AG04450 (cell line): Measurements from ENCODE around the gene CHD6. TPM values are rescaled to one million over a fixed set of nuclear protein-coding genes. Genes with fewer than 3 reads are reported as not detected.

ENCODE experiments used
- CTCF ChIA-PET: fragments of 300-600, 350-600 bp; formaldehyde crosslinking; extraction: SDS; loops from one replicate; lab custom pipeline; 2022; ENCODE audit warnings: antibody characterized with exemption, inconsistent platforms; lab: Charles Lee
- POLR2A ChIA-PET: fragments of 350-600 bp; formaldehyde crosslinking; extraction: SDS; loops from one replicate; lab custom pipeline; 2021; ENCODE audit warnings: antibody characterized with exemption, inconsistent platforms; lab: Yijun Ruan, JAX
- DNase-seq: peaks from one replicate; pipeline ENCODE4 v3.0.0-alpha.2; 2011; ENCODE audit warnings: low read depth, low spot score
- H3K27ac ChIP-seq: one replicate; pipeline ENCODE4 v1.5.1; 2012; ENCODE audit warnings: low read depth, low read length, control low read depth
- H3K27me3 ChIP-seq: one replicate; pipeline ENCODE4 v1.6.0; 2012; ENCODE audit warnings: low read length; ENCODE audit not compliant: control insufficient read depth, insufficient read depth
- H3K4me3 ChIP-seq: 2 replicates; pipeline ENCODE4 v1.5.1; 2011; ENCODE audit warnings: mild to moderate bottlenecking, low read depth, low read length, control low read depth
- H3K9me3 ChIP-seq: 2 replicates; pipeline ENCODE4 v1.5.1; 2012; ENCODE audit warnings: low read length; ENCODE audit not compliant: control insufficient read depth, insufficient read depth
- polyA plus RNA-seq: library from polyadenylated mRNA; depleted of rRNA; stranded (reverse); fragments of >200 nt; gene quantifications from 2 replicates; pipeline ENCODE4 v1.2.3, GENCODE V29; 2011
- TF ChIP-seq, protein P1 (sequence below): IDR thresholded peaks from 2 replicates; pipeline ENCODE4 v1.5.1; 2011; ENCODE audit warnings: low read depth, low read length, control low read depth, inconsistent platforms

Gene CHD6
- polyA plus RNA-seq, 1 experiment: 21.7 TPM

DNA sequence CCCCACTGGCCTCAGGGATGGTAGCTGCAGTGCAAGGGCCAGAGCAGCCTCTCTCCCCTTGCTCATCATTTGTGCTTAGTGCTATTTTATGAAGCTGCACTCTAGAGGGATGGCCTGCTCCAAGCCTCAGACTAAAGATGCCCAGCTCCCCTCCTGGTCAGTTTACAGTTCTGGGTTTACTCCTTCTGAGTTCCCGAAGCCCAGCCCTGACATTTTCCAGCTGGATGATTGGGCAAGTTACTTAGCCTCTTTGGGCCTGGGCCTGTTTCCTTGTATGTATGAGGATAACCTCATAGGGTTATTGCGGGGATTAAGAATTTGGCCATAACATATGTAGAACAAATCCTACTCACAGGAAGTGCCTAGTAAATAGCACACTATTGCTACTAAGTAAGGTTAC, 219.8 kb downstream of the CHD6 start:
- Histone ChIP-seq H3K27me3 (no peaks in the 10 kb centered on the region), H3K4me3 (no peak overlapping the region), H3K27ac (peak overlapping the region; percentile 65), H3K9me3 (no peaks in the 10 kb centered on the region)
- TF ChIP-seq, protein P1, sequence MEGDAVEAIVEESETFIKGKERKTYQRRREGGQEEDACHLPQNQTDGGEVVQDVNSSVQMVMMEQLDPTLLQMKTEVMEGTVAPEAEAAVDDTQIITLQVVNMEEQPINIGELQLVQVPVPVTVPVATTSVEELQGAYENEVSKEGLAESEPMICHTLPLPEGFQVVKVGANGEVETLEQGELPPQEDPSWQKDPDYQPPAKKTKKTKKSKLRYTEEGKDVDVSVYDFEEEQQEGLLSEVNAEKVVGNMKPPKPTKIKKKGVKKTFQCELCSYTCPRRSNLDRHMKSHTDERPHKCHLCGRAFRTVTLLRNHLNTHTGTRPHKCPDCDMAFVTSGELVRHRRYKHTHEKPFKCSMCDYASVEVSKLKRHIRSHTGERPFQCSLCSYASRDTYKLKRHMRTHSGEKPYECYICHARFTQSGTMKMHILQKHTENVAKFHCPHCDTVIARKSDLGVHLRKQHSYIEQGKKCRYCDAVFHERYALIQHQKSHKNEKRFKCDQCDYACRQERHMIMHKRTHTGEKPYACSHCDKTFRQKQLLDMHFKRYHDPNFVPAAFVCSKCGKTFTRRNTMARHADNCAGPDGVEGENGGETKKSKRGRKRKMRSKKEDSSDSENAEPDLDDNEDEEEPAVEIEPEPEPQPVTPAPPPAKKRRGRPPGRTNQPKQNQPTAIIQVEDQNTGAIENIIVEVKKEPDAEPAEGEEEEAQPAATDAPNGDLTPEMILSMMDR: peak; percentile 22; the same call in 1 of the 2 replicates
- ChIA-PET POLR2A (interaction anchor here (1.0 to 1.1 kb wide), 2 partner anchors 69 to 260 kb away, joined by 3 read pairs; no protein-coding TSS in a partner anchor), CTCF (interaction anchor here (1.1 to 4.2 kb wide), 6 partner anchors 11 to 435 kb away, joined by 3 to 19 read pairs (median 4); partner anchors contain the start of gene LPIN3)
- peak; percentile 75 for DNase-seq

DNA sequence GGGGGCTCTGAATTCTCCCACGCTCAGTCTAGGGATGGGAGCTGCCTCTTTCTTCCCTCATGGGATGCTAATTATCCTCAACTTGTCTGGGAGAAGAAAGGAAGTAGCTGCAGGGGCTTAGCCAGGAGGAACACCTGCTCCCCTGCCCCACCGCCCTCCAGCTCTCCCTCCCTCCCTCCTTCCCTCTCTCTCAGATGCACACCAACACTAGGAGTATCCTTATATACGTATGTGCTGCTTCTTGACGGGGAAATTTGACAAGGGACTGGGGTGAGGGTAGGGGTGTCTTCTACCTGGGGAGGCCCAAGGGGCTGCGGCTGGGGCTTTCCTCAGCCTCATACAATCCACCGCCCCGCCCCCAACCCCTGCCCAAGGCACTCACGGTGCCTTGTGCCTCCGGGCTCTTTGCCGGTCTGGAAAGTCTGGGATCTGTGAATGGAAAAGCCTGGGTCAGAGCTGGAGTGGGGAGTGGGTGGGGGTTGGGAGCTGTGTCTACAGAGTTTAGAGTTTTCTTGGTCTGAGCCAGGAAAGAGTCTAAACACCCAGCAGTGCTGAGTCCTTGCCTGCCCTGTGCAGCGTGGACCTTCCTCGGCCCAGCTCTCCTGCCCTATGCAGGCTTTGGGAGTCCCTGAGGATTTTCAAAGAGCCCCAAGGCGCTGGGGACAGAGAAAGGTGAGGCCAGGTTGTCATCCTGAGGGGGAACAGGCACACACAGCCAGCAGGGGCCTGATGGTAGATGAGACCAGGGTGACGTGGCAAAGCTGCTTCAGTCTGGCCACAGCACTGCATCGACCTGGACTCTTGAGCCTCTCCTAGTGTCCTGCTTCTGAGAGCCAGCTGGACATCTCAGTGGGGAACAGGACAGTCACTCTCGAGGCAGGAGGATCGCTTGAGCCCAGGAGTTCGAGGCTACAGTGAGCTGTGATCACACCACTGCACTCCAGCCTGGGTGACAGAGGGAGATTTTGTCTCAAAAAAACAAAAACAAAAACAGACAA, 222.2 kb downstream of the CHD6 start:
- ChIA-PET CTCF (interaction anchor here (1.0 kb wide), 1 partner anchor 17 kb away, joined by 4 read pairs; no protein-coding TSS in a partner anchor), POLR2A (interaction anchor here (0.6 kb wide), 1 partner anchor 160 kb away, joined by 4 read pairs; no protein-coding TSS in a partner anchor)
- DNase-seq: no peak
- Histone ChIP-seq H3K4me3 (no peak overlapping the region), H3K27me3 (no peaks in the 10 kb centered on the region), H3K27ac (peak overlapping the region; percentile 31), H3K9me3 (no peaks in the 10 kb centered on the region; the same call in 1 of the 2 replicates)
- TF ChIP-seq, protein P1: no peak

DNA sequence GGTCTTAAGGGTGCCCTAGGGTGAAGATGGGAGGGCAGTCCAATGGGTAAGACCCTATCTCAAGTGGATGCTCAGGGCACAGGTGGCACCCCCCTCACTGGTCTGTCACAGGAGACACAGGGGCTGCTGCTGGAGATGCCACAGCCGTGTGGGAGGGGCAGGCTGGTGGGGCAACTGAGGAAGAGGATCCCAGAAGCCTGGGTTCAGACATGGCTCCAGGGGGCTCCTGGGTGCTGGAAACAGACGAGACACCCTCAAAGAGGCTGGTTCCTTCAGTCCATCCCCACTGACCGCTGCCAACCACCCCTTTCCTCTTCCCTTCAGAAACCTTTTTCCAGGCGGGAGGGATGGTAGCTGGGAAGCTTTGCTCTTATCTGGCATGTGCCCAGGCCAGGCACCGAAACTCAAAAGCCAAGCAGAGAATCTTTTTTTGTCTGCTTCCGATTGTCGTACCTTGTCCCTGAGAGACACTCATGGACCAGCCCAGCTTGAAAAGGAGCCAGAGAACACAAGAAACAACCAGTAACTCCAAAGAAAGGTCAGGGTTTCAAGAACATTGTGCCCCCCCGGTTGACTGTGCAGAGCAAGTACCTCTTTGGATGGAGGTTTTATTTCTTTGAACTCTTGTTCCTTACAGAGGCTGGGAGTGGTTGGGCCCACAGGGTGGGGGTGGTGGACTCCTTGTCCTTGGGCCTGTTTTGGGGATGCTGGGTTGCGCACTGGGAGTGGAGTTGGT, 223.1 kb downstream of the CHD6 start:
- CTCF ChIA-PET: no interaction called here

DNA sequence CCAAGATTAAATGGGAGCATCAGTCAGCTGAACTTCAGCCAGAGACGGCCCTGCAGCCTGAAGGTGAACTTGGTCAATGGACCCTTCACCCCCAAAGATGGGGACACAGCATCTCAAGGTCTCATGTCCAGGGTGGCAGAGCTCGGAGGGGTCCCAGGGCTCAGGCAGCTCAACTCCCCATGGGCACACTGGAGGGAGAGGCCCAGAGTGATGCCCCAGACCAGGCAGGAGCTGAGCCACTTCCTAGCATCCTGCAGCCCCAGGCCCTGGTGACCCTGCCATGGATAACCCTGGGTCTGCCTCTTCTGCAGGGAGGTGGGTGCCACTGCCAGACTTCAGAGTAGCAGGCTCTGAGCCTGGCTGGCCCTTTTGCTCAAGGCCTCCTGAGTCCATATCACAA, 224.1 kb downstream of the CHD6 start:
- CTCF ChIA-PET: no interaction called here
- H3K27me3 ChIP-seq: no peaks in the 10 kb centered on the region
- DNase-seq: no peak
- H3K9me3 ChIP-seq: no peaks in the 10 kb centered on the region; the same call in 1 of the 2 replicates
- no peak overlapping the region for H3K27ac ChIP-seq
- H3K4me3 ChIP-seq: no peak overlapping the region
- POLR2A ChIA-PET: no interaction called here
- TF ChIP-seq, protein P1: no peak

More for the DNA sequence above, 223.1 kb downstream of the CHD6 start:
- DNase-seq: no peak
- H3K9me3 ChIP-seq: no peaks in the 10 kb centered on the region; the same call in 1 of the 2 replicates
- TF ChIP-seq, protein P1: no peak
- H3K27ac ChIP-seq: no peak overlapping the region
- H3K4me3 ChIP-seq: no peak overlapping the region
- H3K27me3 ChIP-seq: no peaks in the 10 kb centered on the region
- POLR2A ChIA-PET: no interaction called here
